GM19395 (cell line): ENCODE data around the gene SCAMP5.

Experiments
- ATAC-seq: cut with Tn5 transposase; IDR thresholded peaks from one replicate; pipeline ENCODE4 v1.9.1; 2021; ENCODE audit warnings: mild to moderate bottlenecking, moderate library complexity; ENCODE audit not compliant: unreplicated experiment

Gene SCAMP5

GRCh38 chr15:75044258-75044878 lies 49.0 kb downstream of the SCAMP5 start:
- no peak for ATAC-seq

- ATAC-seq = no peak
Measured at GRCh38 chr15:75045332-75046015, 50.1 kb downstream of the SCAMP5 start.

GRCh38 chr15:75048394-75048793 lies 53.0 kb downstream of the SCAMP5 start:
- no peak for ATAC-seq

GRCh38 chr15:75049392-75049791 lies 54.0 kb downstream of the SCAMP5 start:
- ATAC-seq = no peak

GRCh38 chr15:75050283-75050682 lies 54.9 kb downstream of the SCAMP5 start:
- ATAC-seq = no peak

GRCh38 chr15:75051191-75051608 lies 55.8 kb downstream of the SCAMP5 start:
- ATAC-seq = no peak

GRCh38 chr15:75051711-75052110 lies 56.3 kb downstream of the SCAMP5 start:
- ATAC-seq = no peak

GRCh38 chr15:75052972-75053747 lies 57.8 kb downstream of the SCAMP5 start:
- no peak for ATAC-seq

GRCh38 chr15:75053748-75054125 lies 58.4 kb downstream of the SCAMP5 start:
- no peak for ATAC-seq

GRCh38 chr15:75054172-75054897 lies 59.0 kb downstream of the SCAMP5 start:
- ATAC-seq = no peak

GRCh38 chr15:75056036-75056435 lies 60.7 kb downstream of the SCAMP5 start:
- no peak for ATAC-seq

GRCh38 chr15:75058127-75058905 lies 63.0 kb downstream of the SCAMP5 start:
- ATAC-seq = no peak

- ATAC-seq = no peak
Measured at GRCh38 chr15:75059607-75060006, 64.2 kb downstream of the SCAMP5 start.

GRCh38 chr15:75061272-75061671 lies 65.9 kb downstream of the SCAMP5 start:
- no peak for ATAC-seq

- no peak for ATAC-seq
Measured at GRCh38 chr15:75062706-75063105, 67.3 kb downstream of the SCAMP5 start.

GRCh38 chr15:75063338-75063737 lies 68.0 kb downstream of the SCAMP5 start:
- ATAC-seq = no peak

- ATAC-seq = no peak
Measured at GRCh38 chr15:75063889-75064288, 68.5 kb downstream of the SCAMP5 start.

GRCh38 chr15:75064846-75065245 lies 69.5 kb downstream of the SCAMP5 start:
- ATAC-seq = no peak

- ATAC-seq = no peak
Measured at GRCh38 chr15:75065467-75065850, 70.1 kb downstream of the SCAMP5 start.

- ATAC-seq = no peak
Measured at GRCh38 chr15:75065851-75066509, 70.6 kb downstream of the SCAMP5 start.
